HG03064 (cell line): ENCODE data around the gene ADIPOQ.
"Not testable (repeated sequence)": the region's sequence is repeated elsewhere in the genome, so short reads cannot be mapped to it uniquely, and the experiment has no call there.

Experiments used
- ATAC-seq: cut with Tn5 transposase; IDR thresholded peaks from one replicate; pipeline ENCODE4 v1.9.1; 2021; ENCODE audit warnings: low read depth; ENCODE audit not compliant: unreplicated experiment

Gene ADIPOQ

GRCh38 chr3:186842426-186843038, at the start of gene ADIPOQ:
TSS of gene ADIPOQ (plus strand) at chr3:186842710. CDS start at chr3:186853059, 10,349 bp downstream.
- no peak for ATAC-seq

DNA sequence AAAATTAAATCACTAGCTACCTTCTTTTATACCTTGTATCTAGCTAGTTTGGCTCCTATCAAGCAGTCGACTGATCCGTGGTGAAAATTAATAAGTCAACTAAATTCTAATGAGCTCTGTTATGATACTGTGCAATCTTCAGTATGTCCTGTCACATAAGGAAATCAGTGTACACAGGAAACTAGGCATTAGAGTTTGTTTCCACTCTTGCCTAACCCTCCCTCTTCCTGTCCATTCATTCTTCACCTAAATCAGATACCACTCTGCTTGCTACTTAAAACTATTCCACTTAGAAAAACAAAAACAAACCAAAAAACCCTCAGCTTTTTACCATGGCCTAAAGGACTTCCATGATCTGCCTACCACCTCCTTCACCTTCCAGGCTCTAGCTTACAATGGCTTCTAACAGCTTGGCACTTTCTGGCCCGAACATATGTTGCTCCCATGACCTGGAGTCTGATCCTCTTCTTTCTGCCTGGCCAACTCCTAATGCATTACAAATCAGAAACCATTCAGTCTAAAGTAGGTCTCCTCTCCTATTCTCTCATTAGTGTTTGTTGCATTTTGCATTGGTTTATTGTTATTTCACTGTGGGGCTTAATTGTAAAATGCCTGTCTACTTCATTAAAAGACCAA, 44.2 kb upstream of the ADIPOQ start:
- ATAC-seq = no peak

DNA sequence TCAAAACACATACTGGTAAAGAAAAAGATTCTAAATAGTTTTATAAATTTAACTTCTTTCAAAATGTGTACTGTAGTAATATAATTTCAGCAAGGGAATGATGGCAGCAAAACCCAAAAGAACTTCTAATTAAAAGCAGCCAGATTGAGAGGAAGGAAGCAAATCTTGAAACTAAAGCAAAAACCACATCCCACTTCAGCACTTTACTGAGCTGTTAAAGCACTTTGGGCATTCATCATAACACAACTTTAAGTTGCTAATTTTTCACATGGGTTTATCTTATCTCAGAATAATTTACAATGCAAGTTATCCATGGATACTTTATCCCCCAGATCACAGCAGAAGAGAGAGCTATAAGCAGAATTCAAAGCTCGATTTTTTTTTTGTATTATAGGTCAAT, 42.2 kb upstream of the ADIPOQ start:
- no peak for ATAC-seq

- ATAC-seq = no peak
These were observed 39.8 kb upstream of the ADIPOQ start for GRCh38 chr3:186802701-186803100.

- ATAC-seq = not testable (repeated sequence)
These were observed 39.1 kb upstream of the ADIPOQ start for GRCh38 chr3:186803447-186803846.

GRCh38 chr3:186806089-186807055, 36.1 kb upstream of the ADIPOQ start, which contains the start of gene RFC4:
TSS of gene RFC4 (minus strand) at chr3:186806482. CDS start at chr3:186804713, 1,769 bp downstream.
- peak; percentile 95 for ATAC-seq

DNA sequence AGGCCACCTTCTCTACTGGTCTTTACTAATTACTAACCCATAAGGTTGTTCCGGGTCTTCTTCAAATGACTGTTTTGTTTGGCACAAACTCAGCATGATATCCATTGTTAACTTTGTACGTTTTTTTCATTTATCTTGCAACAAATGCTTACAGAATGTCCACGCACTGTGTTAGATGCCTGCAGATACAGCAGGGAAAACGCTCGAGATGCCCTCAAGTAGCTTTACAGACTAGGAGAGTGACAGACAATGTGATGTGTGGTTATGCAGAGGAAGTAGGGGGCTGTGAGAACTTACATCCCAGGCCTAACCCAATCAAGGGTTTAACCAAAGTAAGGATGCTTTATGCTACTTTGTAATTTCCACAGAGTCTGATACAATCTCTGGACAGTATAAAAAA, 35.3 kb upstream of the ADIPOQ start:
- no peak for ATAC-seq

DNA sequence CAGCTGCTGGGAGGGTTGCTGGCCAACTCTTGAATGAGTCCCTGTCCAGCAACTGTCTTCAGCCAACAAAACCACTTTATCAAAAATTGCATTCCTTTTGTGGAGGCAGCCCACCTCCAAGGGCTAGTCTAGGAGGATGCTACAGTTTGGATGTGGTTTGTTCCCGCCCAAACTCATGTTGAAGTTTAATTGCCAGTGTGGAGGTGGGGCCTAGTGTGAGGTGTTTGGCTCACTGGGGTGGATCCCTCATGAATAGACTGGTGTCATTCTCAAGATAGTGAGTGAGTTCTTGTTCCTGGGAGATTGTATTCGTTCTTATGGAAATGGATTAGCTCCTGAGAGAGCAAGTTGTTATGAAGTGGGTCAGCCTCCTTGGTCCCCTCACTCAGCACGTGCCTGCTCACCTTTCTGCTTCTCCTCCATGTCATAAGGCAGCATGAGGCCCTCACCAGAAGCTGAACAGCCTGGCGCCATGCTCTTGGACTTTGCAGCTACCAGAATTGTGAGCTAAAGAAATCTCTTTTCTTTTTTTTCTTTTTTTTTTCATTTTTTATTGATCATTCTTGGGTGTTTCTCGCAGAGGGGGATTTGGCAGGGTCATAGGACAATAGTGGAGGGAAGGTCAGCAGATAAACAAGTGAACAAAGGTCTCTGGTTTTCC, 32.0 kb upstream of the ADIPOQ start:
- ATAC-seq = no peak

DNA sequence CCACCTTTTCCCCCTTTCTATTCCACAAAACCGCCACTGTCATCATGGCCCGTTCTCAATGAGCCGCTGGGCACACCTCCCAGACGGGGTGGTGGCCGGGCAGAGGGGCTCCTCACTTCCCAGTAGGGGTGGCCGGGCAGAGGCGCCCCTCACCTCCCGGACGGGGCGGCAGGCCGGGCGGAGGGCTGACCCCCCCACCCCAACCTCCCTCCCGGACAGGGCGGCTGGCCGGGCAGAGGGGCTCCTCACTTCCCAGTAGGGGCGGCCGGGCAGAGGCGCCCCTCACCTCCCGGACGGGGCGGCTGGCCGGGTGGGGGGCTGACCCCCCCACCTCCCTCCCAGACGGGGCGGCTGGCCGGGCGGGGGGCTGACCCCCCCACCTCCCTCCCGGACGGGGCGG, 31.2 kb upstream of the ADIPOQ start:
- not testable (repeated sequence) for ATAC-seq

DNA sequence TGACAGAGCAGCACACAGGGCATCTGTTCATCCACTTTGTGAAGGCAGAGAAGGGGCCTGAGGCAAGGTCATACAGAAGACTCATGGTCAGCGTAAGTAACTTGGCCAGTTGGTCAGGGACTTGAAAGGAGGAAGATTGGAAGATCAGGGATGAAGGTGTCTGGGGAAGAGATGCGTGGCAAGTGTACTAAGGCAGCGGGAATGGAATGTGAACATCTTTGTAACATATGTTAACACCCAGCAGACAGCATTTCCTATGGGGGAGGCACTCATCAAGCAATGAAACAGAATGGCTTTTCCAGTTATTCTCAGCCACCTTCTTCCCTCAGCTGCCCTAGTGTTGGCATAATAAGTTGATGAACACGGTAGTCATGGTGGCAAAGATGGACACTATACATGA, 28.4 kb upstream of the ADIPOQ start:
- ATAC-seq = no peak

DNA sequence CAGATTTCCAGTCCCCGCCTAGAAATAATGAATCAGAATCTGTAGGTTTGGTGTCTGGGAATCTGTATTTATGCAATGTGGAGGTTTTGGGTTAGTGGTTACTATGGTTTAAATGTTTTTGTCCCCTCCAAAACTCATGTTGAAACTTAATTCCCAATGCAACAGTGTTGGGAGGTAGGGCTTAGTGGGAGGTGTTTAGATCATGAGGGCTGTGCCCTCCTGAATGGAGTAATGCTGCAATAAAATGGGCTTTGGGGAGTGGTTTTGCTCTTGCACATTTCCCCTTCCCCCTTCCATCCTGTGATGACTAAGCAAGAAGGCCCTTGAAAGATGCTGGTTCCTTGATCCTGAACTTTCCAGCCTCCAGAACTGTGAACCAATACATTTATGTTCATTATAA, 27.1 kb upstream of the ADIPOQ start:
- ATAC-seq = no peak

DNA sequence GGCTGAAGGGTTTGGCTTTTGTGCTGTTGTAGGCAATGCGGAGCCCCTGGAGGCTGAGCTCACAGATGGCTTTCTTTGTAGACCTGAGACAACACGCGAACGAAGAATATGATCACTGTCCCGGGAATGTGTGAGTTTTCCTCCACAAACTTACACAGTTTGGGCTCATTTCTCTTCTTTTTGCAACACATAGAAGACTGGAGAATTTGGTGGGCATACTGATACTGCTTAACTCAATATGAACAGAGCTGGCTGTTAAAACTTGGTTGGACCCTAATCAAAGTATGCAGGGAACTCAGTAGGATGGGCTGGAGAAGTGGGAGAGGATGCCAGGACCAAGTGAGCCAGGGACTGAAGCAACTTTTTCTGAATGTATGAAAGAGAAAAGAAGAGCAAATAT, 24.0 kb upstream of the ADIPOQ start:
- ATAC-seq = no peak

DNA sequence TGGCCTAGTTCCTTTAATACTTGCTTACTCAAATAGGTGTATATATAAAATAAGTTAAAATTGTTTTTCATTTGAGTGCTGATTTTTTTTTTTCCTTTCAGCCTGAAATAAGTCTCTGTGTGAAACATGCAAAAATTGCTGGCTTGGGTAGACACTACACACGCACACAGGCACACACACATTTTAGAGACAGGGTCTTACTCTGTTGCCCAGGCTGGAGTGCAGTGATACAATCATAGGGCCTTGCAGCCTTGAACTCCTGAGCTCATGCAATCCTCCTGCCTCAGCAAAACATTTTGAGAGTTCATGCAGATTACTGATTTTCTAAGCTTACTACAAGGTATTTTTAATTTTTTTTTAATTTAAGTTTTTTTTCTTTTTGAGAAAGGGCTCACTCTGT, 23.6 kb upstream of the ADIPOQ start:
- ATAC-seq = no peak

GRCh38 chr3:186821429-186822387, 20.8 kb upstream of the ADIPOQ start:
- ATAC-seq = no peak

GRCh38 chr3:186822388-186822759, 20.1 kb upstream of the ADIPOQ start:
- not testable (repeated sequence) for ATAC-seq

GRCh38 chr3:186823386-186823785, 19.1 kb upstream of the ADIPOQ start:
- ATAC-seq = no peak

DNA sequence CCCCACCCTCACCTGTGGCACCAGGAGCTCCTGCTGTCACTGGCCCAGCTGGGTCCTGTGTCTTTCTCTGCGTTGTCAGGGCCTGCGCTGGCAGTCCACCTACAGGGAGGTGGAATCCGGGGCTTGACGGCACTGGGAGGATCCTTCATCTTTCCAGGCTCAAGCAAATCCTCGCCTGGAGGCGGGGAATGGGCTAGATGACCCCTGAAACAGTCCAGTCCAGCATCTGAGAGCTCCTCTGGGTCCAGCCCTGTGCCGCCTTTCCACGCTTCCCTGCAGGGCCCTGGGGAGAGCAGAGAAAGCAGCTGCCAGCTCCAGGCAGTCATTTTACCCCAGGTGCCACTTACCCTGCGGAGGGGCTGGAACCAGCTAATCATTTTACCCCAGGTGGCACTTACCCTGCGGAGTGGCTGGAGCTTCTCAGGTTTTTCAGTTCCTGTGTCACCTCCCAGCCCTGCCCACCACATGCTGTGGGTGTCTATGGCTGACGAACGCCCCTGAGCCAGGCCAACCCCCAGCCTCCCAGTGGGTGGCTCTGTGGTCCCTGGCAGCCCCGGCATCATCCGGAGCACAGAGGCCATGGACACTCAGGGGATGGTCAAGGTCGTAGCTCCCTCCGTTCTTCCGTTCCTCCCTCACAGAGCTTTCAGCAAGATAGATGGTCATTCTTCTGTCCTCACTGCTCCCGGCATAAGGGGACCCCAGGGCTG, 17.9 kb upstream of the ADIPOQ start:
- ATAC-seq = no peak

GRCh38 chr3:186825294-186825821, 17.2 kb upstream of the ADIPOQ start:
- ATAC-seq = no peak
